ENCODE results near the gene TRIM7.

- TF ChIP-seq CTCF (IDR thresholded peaks at IDR 0.05; ENCODE audit: low read depth, low read length, poor library complexity, severe bottlenecking): no peak
- TF ChIP-seq EZH2phosphoT487 (IDR thresholded peaks at IDR 0.05; ENCODE audit: borderline replicate concordance, low read length): no peak
Measured at GRCh38 chr5:181152406-181152805, 52.6 kb downstream of the TRIM7 start.
